ENCODE measurements around the gene PRMT3. TPM values are rescaled to one million over a fixed set of nuclear protein-coding genes. Genes with fewer than 3 reads are reported as not detected.

PRMT3 gene
- total RNA-seq, 2 experiments from 2014 or later, result 11.2 to 11.8 TPM

- Mint-ChIP-seq H3K27ac (peak overlapping the region; percentile 99), H3K27me3 (no peaks in the 10 kb centered on the region), H3K4me3 (peak overlapping the region; percentile 99), H3K4me1 (ENCODE audit: low read depth) (peaks cover 27% of the 10 kb centered on the region), H3K36me3 (ENCODE audit: low read depth) (peaks cover 32% of the 10 kb centered on the region), H3K9me3 (no peaks in the 10 kb centered on the region)
- H3K27me3 ChIP-seq (ENCODE audit: control insufficient read depth in 1 of 2, insufficient read depth in 2 of 2, low read length in 2 of 2), result no peaks in the 10 kb centered on the region
- intact Hi-C loops (cut with DNase I, micrococcal nuclease), result loop anchor here (5.0 to 10.0 kb wide), 5 partner anchors 216 to 1864 kb away; partner anchors contain the start of genes NAV2 (in 1 of the 2), TSG101 (in 1 of the 2) and ZDHHC13 (in 1 of the 2)
- DNase-seq, result peak in 1 of 14 experiments; percentile 5
- no peak for ATAC-seq (ENCODE audit: poor library complexity)
- no peak for TF ChIP-seq CTCF (IDR thresholded peaks at IDR 0.05)
- peak overlapping the region; percentile 96 for H3K4me3 ChIP-seq (ENCODE audit: low read length)
- peaks cover 7% of the 10 kb centered on the region for H3K36me3 ChIP-seq (ENCODE audit: insufficient read depth, low read length)
- peaks cover 20% of the 10 kb centered on the region for H3K4me1 ChIP-seq (ENCODE audit: insufficient read depth, low read length)
- ChIA-PET CTCF (interaction anchor here (1.2 to 2.6 kb wide), 3 partner anchors 9 to 24 kb away, joined by 3 to 10 read pairs (median 10); partner anchors contain the start of gene HTATIP2), POLR2A (interaction anchor here (0.7 to 1.0 kb wide), 2 partner anchors 9 to 24 kb away, joined by 3 read pairs; no protein-coding TSS in a partner anchor)
- H3K27ac ChIP-seq (ENCODE audit: low read depth in 1 of 2, low read length in 2 of 2), result peak overlapping the region; percentile 75 to 76
- no peaks in the 10 kb centered on the region for H3K9me3 ChIP-seq (ENCODE audit: control insufficient read depth in 1 of 2, insufficient read depth in 1 of 2, low read length in 2 of 2)
These were observed 860 bp downstream of the PRMT3 start for GRCh38 chr11:20388096-20389055.

GRCh38 chr11:20397281-20397680 lies 9.8 kb downstream of the PRMT3 start:
- no peak overlapping the region for H3K4me3 Mint-ChIP-seq
- ChIA-PET CTCF (interaction anchor here (1.0 to 1.5 kb wide), 8 partner anchors 8 to 43 kb away, joined by 3 to 10 read pairs (median 4); partner anchors contain the start of gene PRMT3), POLR2A (interaction anchor here (0.7 to 1.4 kb wide), 4 partner anchors 8 to 12 kb away, joined by 3 to 5 read pairs (median 4); no protein-coding TSS in a partner anchor)
- H3K36me3 ChIP-seq (ENCODE audit: insufficient read depth, low read length), result peaks cover 20% of the 10 kb centered on the region
- ATAC-seq (ENCODE audit: poor library complexity), result peak; percentile 96
- peaks cover 74% of the 10 kb centered on the region for H3K36me3 Mint-ChIP-seq (ENCODE audit: low read depth)
- peaks cover 23% of the 10 kb centered on the region for H3K4me1 Mint-ChIP-seq (ENCODE audit: low read depth)
- DNase-seq, result peak in 5 of 14 experiments; percentile 15 to 64 (median 57)
- H3K27me3 Mint-ChIP-seq, result no peaks in the 10 kb centered on the region
- no peaks in the 10 kb centered on the region for H3K4me1 ChIP-seq (ENCODE audit: insufficient read depth, low read length)
- H3K9me3 Mint-ChIP-seq, result no peaks in the 10 kb centered on the region
- H3K27ac ChIP-seq (ENCODE audit: low read depth in 1 of 2, low read length in 2 of 2), result no peak overlapping the region
- H3K27me3 ChIP-seq (ENCODE audit: control insufficient read depth in 1 of 2, insufficient read depth in 2 of 2, low read length in 2 of 2), result no peaks in the 10 kb centered on the region
- H3K27ac Mint-ChIP-seq, result no peak overlapping the region
- H3K4me3 ChIP-seq (ENCODE audit: low read length), result no peak overlapping the region
- intact Hi-C loops (cut with DNase I, micrococcal nuclease), result no loop called here
- no peaks in the 10 kb centered on the region for H3K9me3 ChIP-seq (ENCODE audit: control insufficient read depth in 1 of 2, insufficient read depth in 1 of 2, low read length in 2 of 2)
- TF ChIP-seq CTCF (IDR thresholded peaks at IDR 0.05), result peak; percentile 69

GRCh38 chr11:20399498-20399897 lies 12.0 kb downstream of the PRMT3 start:
- no peak for ATAC-seq (ENCODE audit: poor library complexity)
- CTCF ChIA-PET, result interaction anchor here (0.5 to 1.7 kb wide), 2 partner anchors 10 to 33 kb away, joined by 4 to 5 read pairs; no protein-coding TSS in a partner anchor
- Mint-ChIP-seq H3K4me3 (no peak overlapping the region), H3K36me3 (ENCODE audit: low read depth) (peaks cover 73% of the 10 kb centered on the region), H3K27me3 (no peaks in the 10 kb centered on the region), H3K9me3 (no peaks in the 10 kb centered on the region), H3K4me1 (ENCODE audit: low read depth) (peaks cover 23% of the 10 kb centered on the region), H3K27ac (no peak overlapping the region)
- Histone ChIP-seq H3K4me1 (ENCODE audit: insufficient read depth, low read length) (no peaks in the 10 kb centered on the region), H3K27me3 (ENCODE audit: control insufficient read depth in 1 of 2, insufficient read depth in 2 of 2, low read length in 2 of 2) (no peaks in the 10 kb centered on the region), H3K27ac (ENCODE audit: low read depth in 1 of 2, low read length in 2 of 2) (no peak overlapping the region), H3K9me3 (ENCODE audit: control insufficient read depth in 1 of 2, insufficient read depth in 1 of 2, low read length in 2 of 2) (no peaks in the 10 kb centered on the region), H3K4me3 (ENCODE audit: low read length) (no peak overlapping the region), H3K36me3 (ENCODE audit: insufficient read depth, low read length) (peaks cover 22% of the 10 kb centered on the region)
- intact Hi-C loops (cut with DNase I, micrococcal nuclease), result no loop called here
- POLR2A ChIA-PET, result no interaction called here
- TF ChIP-seq CTCF (IDR thresholded peaks at IDR 0.05), result no peak
- DNase-seq, result no peak

All from CD4-positive, alpha-beta T cell (primary cell).